Kasumi-1 (cell line): ENCODE results near the gene FBXL17.

Source experiments
- DNase-seq, 2 experiments: peaks; one replicate each; lab custom pipeline; 2025; lab: John Stamatoyannopoulos, UW

Gene FBXL17

DNA sequence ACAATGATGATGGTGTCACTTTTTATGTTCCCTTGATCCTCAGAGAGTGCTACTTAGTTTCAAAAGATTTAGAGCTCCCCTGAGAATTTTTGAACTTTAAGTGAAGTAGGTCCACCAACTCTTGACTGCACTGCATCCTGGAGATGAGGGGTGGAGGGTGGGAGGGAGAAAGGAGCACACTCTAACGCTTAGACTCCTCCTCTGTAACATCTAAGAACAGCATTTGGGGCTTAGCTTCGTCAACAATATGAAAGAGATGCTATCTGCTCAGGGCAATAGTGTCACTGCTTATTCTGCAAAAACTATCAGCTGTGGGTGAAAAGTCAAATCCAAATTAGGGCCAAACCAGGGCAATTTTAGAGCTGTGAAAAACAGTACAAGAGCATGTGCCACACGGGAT is 468.4 kb downstream of the FBXL17 start:
- DNase-seq, result no peak

DNA sequence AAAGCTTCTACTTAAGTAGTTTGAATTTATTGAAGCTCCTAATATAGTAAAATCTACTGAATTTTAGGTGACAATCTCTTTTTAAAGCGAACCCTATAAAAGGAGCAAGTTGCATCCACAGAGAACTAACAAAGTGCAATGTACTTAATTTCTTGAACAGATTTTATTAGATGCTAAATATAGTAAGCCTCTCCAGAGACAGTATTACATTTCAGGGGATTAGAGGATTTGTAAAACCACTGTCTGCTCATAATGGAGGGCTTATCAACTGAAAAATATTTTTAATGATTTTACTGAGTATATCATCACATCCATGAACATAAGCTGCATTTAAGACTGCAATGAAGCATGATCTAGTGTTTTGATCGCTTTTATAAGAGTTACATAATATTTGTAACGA is 481.2 kb downstream of the FBXL17 start:
- no peak for DNase-seq

DNA sequence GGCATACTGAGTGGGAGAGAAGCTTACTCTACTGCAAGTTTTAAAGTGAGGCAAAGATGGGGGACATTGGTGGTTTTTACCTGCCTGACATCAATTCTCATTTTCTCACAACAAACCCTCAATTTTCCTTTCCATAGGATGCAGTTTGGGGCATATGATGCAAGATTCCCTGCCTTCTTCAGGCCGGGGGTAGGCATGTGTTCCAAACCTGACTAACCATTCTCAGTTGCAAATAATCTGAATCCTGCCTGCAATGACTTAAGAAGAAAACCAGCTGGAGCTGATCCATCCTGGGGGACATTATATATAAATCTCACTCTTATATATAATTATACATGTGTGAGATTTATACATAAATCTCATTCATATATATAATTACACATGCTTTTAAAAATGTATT is 487.5 kb downstream of the FBXL17 start:
- no peak for DNase-seq

DNA sequence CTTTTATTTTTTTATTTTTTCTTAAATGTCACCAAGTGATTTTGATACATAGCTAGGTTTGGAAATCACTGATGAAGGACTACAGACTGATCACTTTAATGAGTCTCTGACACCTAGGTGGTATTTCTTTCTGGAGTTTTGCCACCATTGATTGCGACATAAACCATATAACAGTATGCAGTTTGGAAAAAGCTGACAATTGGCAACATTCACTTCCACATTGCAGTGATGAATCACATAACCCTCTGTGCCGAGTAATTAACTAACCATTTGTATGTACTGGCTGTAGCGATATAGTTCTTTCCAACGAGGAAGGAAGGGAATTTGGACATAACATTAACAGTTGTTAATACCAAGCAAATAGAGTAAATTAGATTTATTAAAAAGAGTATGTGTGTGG is 488.3 kb downstream of the FBXL17 start:
- no peak for DNase-seq

DNA sequence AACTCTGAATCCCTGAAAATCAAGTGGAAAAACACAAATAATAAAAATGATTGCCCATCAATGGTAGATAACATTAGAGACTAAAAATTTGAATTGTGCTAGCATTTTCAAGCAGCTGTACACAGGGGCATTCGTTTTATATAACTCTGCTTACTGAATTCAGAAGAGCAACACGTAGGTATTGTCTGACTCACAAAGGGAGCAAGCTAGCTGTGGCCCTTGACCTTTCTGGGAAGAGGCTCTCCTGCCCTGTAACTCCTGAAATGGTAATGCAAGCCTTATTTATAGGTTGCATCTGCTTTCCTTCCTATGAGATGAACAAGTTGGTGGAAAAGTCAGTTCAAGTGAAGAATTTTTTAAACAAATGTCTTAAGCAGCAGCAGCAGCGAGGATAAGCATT is 492.5 kb downstream of the FBXL17 start:
- no peak for DNase-seq

DNA sequence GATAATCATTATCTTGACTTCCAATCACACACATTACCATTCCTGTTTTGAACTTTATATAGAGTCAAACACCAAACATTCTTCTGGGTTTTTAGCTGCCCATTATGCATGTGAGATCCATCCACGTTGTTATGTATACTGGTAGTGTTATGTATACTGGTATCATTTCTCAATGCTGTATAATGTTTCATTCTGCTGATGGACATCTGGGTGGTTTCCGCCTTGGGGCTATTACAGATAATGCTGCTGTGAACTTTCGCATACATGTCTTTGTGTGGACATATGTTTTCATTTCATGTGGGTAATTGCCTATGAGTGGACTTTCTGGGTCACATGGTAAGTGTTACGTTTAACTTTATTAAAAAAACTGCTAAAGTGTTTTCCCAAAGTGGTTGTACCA is 493.4 kb downstream of the FBXL17 start:
- no peak for DNase-seq

DNA sequence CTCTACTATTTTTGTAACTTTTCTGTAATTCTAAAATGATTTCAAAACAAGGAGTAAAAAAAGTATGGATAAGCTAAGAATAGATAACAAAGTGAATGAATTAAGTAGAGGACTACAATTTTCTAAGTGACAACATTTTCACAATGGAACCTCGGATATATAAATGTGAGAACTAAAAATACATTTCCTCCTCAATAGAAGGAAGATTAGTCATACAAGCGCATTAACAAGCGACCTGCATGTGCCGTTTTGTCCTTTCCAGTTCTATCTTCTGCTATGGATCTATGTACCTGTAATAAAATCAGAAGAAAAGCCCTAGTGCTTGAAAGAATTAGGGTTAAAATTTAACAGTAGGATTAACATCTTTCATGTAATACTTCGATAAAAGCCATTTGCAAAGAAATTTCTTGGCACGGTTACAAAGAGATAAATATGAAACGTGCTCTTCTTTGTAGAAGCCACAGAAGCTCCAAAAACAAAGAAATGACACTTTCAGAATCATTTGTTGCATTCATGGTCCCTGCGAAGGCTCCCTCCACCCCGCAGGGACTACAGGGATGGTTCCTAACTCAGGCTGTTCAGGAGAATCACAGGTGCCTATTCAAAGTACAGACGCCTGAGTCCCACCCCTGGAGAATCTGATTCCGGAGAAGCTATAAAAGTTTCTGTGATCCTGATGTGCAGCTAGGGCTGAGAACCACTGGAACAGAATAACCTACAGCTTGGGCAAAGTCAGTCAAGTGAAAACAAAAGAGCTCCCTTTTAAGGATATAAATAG is 494.5 kb downstream of the FBXL17 start:
- no peak for DNase-seq

DNA sequence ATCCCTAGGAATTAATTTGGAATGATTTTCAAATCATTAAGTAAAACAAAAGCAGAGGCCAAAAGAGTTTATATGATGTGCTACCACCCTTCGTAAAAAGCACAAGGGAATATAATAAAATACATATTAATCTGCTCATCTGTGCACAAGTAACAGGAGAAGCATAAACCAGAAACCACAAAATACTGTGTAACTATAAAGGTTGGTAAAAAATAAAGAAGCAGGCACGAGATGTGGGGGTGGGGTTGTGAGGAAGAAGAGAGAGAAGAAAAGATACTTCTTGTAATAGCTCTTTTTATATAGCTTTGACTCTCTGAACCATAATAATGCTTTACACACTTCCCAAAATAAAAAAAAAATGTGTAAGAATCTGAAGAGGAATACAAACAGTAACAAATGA is 496.3 kb downstream of the FBXL17 start:
- DNase-seq, result no peak

DNA sequence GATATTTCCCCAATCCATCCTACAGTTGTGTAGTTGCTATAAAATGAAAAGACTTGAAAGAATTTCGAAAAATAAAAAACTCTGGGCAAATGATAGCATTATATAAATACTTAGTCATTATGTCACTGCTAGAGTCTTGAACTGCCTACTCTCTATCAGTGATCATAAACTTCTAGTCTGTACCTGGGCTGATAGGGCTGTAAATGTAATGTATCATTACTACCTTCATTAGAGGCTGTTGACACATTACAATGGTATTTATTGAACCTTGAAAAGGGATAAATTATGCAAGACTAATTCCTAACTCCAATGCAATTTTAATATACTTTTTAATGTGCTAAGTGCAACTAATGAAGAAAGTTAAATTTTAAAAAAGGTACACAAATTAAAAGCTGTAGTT is 497.0 kb downstream of the FBXL17 start:
- DNase-seq, result no peak

DNA sequence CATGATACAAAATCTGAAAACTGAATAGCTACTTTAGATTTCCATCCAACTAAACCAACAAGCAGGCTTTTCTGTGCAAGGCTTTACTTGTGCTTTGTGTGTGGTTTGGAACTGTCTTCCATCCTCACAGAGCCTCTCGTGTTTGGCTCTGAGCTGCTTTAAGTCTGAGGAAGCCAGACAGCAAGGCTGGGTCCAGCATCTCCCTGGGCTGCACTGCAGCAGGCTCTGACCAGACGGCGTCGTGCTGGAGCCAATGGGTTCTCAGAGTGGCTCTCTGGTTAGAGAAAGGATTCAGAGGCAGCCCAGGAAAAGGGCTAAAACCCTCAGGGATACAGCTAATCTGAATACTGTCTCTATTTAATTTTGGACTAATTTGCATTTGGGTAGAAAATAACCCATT is 503.2 kb downstream of the FBXL17 start:
- no peak for DNase-seq

DNA sequence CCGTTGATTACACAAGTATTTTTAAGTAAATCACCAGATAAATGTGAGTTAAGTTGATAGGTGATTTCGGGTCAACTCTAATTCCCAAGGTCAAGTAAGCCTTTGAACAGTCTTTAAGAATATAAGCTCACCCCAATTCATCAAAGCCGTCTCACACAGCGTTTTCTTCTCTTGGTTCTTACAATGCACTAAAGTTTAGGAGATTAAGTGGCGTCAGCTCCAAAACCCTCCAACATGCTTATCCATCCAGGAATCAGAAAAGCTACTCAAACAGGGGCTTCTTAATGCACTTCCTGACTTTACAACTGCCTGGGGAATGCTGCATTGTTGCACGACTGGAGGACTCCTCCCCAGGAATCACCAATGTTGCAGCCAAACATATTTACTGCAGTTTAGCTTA is 505.0 kb downstream of the FBXL17 start:
- no peak for DNase-seq

DNA sequence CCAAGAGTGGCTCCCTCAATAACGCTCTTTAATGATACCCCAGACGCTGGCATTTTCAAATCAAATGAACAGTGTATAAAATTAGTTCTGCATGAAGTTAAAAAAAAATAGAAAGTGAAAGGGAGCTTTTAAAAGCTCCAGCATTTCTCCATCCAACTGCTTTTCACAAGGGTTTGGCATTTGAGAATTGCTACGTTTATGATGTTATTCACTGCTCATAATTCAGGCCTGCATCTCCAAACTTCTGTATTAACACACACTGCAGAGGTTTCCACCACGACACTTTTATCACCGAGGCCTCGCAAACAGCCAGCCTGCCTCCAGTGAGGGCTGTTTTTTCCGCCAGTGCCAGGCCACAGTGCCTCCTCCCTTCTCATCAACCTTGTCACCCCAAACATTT is 505.6 kb downstream of the FBXL17 start:
- DNase-seq, result no peak

DNA sequence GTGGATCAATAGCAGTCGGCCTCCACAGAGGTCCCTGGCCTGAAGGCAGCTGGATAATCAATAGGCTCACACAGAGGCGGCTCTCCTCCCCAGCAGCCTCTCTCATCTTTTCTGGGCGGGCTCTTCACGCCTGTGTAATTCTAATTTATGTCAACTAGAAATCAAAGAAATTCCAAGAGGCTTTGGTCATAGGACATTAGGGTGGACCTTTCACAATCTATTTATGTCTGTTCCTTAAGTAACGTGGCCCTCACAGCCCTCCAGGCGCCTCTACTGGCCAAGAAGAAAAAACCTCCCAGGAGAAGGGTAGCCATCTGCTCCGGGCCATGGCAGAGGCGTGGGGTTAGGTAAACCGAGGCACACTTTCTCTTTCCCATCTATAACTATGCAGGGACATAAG is 506.1 kb downstream of the FBXL17 start:
- no peak for DNase-seq

DNA sequence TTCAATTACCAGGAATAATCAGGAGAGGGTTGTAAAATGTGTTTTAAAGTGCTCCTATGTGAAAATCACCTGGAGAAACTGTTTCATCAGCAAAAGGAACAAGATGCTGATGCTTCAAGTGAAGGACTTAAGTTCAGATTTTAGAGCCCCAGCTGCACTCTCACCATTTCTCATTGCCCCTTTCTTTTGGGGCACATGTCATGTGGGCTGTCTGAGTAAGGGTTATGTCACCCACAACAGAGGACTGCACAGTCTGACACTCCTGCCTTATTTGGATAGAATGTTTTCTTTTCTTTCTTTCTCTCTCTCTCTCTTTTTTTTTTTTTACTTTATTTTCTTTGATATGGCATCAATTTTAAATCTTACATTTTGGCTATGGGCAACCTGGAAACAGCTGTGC is 507.1 kb downstream of the FBXL17 start:
- DNase-seq, result no peak

DNA sequence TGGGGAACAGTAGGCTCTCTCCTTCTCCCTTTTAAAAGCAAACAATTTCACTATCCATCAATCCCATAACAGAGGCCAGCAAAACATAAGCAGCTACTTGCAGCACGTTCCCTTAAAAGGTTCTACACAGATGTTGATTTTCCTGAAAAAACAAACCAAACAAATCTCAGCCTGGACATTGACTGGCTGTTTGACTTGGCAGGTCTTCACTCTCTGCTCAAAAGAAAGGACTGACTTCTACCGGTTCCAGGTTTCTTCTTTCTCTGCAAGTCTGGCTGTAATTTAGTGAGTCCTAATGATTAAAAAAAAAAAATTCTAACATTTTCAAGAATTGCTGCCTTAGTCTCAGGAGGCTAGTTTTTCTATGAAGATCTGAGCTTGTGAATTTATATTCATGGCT is 508.0 kb downstream of the FBXL17 start:
- DNase-seq, result no peak

DNA sequence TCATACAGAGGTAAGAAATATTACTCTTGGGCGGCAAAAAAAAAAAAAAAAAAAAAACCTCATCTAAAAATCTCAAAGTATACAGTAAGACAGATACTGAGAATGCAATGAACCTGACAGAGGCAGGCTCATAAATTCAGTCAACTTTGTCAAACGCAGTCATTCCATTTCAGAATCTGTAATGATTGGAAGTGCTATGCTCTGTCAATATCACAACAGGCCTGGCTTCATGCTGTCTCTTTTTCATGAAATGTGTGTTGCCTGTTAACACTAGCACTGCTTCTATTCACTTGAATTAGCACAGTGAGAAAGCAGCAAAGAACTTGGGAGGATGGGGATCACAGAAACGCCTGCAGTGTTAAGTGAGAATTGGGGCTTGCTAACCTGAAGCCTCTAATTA is 510.9 kb downstream of the FBXL17 start:
- DNase-seq, result no peak

DNA sequence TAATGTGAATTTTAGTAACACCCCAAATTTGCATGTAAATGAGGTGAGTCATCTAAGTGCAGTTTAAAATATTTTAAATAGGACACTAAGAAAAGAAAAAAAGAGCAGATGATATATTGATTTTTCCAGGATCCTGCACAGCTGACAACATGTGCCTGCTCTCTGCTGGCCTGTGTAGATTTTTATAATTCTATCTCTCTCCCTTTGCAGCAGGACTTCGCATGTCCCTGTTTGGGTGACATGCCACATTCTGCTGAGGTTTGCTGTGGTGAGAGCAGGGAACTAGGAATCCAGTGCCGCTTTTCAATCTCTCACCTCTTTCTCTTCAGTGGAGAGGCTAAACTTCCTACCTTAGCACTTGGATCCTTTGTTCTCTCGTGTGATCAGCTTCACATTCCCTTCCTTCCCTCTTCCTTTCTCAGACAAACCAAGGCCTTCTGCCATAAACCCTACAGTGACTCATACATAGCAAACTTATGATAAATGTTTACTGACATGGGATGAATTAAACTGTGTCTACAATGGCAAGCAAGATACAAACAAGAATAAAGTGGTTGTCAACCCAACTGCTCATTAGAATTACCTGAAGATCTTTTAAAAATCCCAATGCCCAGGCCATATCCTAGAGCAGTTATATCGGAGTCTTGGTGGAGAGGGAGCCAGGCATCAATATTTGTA is 512.3 kb downstream of the FBXL17 start:
- no peak for DNase-seq

DNA sequence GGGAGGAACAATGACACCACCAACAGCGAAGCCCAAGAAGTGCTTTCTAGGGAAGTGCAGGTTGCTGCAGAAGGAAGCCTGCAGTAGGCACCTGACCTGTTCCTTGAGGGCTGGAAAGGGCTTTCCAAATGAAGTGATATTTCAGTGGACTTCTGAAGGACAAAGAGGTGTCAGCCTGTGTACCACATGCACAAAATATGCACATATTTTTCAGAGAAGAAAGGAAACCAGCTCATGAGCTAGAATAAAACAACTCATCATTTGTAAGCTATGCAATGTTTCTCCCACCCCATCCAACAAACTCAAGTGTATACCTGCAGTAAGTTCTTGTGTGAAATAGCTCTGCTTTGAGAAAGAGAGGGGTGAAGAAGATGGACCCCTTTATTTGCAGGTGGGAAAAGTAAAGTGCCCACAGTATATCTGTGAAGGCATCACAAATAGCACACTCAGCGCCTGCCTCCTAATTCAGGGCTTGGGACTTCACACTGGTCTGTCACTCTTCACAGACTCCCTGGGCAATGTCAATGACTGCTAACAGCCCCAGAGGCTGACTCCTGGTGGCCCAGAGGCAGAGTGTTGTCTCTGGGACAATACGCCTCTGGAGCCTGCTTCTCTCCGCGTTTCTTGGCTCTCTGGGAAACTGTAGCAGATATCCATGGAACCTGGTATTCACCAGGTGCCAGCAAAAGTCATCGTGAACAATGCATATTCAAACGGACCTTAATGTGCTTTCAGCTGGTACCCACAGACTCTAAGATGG is 513.1 kb downstream of the FBXL17 start:
- no peak for DNase-seq

DNA sequence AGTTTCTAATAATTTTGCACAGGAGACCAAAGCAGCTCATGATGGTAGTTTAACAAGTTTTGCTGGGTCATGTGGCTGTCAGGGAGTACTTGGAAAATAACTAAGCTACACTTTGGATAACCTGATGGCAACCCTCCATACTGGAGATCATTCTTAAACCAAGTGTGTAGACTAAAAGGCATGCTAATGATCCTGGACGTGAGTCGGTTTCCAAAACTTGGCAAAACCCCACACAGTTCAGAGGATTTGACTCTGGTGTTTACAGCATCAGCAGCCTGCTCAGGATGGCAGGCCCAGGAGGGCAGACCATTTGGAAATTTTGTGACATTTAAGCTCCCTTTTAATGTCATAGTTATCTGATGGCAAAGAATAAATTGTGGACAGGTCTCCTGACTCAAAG is 514.6 kb downstream of the FBXL17 start:
- no peak for DNase-seq

DNA sequence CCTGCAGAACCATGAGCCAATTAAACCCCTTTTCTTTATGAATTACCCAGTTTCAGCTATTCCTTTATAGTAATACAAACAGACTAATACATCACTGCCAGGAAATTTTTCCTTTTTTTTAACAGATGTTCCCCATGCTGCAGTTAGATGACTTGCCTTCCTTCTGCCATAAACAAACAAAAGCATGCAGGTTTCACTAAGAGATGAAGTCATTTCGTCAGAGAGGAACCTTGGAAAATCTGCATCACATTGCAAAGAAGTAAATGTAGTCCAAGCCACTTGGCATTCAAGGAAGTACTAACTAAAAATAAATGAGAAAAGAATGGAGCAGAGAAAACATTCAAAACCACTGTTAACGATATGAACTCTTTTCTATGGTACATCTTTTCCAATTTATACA is 517.1 kb downstream of the FBXL17 start:
- DNase-seq, result no peak

DNA sequence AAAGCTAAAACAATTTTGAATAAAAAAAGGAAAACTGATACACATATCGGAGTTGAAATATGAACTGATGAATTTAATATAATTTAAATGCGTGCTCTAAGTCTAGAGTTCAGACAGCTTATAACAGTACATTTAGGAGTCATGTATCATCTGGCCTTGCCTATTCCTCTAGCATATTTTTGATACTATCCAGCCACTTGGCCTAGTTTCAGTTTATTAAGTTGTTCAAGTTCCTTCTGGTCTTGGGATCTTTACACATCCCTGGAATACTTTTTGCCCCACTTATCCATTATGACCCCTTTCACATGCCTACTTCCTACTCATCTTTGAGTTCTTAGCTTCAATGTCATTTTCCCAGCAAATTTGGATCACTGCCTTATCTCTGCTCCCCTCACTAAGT is 518.8 kb downstream of the FBXL17 start:
- DNase-seq, result no peak

DNA sequence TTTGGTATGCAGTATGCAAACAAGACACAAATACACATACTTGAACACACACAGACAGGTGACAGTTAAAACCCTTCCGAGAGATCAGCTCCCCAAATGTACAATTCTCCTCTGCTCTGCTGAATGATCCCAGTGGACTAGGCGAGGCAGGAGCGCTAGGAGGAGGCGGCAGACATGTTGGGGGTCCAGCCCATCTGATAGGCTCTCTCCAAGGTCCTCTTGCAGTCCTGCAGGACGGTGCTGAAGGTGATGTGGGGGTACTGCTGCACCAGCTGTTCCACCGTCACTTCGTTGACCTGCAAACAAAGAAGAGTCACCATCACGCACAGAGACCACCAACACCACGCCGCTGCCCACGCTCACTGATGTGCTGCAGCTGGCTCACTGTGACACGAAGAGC is 520.3 kb downstream of the FBXL17 start:
- no peak for DNase-seq

DNA sequence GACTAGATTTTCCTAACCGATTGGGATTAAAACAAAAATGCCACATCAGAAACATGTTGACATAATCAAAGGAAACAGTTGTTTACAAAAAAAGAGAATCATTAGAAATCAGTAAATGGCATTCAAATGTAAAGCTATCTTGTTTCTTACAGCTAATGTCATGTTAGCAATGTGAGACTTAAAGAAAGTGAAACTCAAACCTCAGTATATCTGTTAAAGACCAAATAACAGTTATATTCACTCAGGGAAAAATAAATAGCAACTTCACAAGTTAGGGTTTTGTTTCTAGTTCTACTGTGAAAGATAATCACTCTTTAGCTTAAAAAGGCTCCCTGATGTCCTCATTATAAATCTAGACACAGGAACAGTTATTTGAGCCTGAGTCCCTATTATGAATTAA is 521.9 kb downstream of the FBXL17 start:
- DNase-seq, result no peak
